Measurements from ENCODE around the gene CST11. TPM values are rescaled to one million over a fixed set of nuclear protein-coding genes. Genes with fewer than 3 reads are reported as not detected.

CST11 gene
- total and polyA plus RNA-seq, 9 of the 15 experiments (the other 6 are each of a cell fraction or from before 2014, with no cell fraction given), result not detected

GRCh38 chr20:23419995-23420901 is 32.4 kb downstream of the CST11 start (continued):
- TF ChIP-seq PBX2 (CRISPR knock-in tag; IDR thresholded peaks at IDR 0.05; ENCODE audit: low read depth), result no peak
- TF ChIP-seq PBX2 (tag; conservative IDR thresholded peaks at IDR 0.05; ENCODE audit: low read depth), result peak; percentile 45
- peak; percentile 60; the same call in 1 of the 2 replicates for TF ChIP-seq MAFF (IDR thresholded peaks at IDR 0.05; ENCODE audit: low read length)
- TF ChIP-seq ZNF175 (CRISPR knock-in tag; IDR thresholded peaks at IDR 0.05; ENCODE audit: low read depth), result no peak
- no peak for TF ChIP-seq SMAD2 (IDR thresholded peaks at IDR 0.05; ENCODE audit: low read depth, low read length)
- no peak for TF ChIP-seq RCOR1 (IDR thresholded peaks at IDR 0.05; ENCODE audit: borderline replicate concordance in 1 of 2, low read depth in 2 of 2, low read length in 2 of 2)
- no peak for TF ChIP-seq RBM39 (optimal IDR thresholded peaks at IDR 0.05; ENCODE audit: low read depth, low read length)
- TF ChIP-seq, protein P1, sequence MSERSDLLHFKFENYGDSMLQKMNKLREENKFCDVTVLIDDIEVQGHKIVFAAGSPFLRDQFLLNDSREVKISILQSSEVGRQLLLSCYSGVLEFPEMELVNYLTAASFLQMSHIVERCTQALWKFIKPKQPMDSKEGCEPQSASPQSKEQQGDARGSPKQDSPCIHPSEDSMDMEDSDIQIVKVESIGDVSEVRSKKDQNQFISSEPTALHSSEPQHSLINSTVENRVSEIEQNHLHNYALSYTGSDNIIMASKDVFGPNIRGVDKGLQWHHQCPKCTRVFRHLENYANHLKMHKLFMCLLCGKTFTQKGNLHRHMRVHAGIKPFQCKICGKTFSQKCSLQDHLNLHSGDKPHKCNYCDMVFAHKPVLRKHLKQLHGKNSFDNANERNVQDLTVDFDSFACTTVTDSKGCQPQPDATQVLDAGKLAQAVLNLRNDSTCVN (CRISPR knock-in tag; IDR thresholded peaks at IDR 0.05), result no peak
- no peak for TF ChIP-seq ZSCAN32 (CRISPR knock-in tag; IDR thresholded peaks at IDR 0.05)
- TF ChIP-seq ZNF699 (CRISPR knock-in tag; IDR thresholded peaks at IDR 0.05; ENCODE audit: insufficient replicate concordance), result no peak
- no peak for TF ChIP-seq ESRRA (IDR thresholded peaks at IDR 0.05; ENCODE audit: borderline replicate concordance, low read depth)
- TF ChIP-seq ZNF592 (IDR thresholded peaks at IDR 0.05), result no peak
- peak; percentile 73; the same call in 1 of the 2 replicates for TF ChIP-seq ZBTB7A (IDR thresholded peaks at IDR 0.05; ENCODE audit: borderline replicate concordance, control insufficient read depth, low read depth, low read length)
- TF ChIP-seq, protein P2, sequence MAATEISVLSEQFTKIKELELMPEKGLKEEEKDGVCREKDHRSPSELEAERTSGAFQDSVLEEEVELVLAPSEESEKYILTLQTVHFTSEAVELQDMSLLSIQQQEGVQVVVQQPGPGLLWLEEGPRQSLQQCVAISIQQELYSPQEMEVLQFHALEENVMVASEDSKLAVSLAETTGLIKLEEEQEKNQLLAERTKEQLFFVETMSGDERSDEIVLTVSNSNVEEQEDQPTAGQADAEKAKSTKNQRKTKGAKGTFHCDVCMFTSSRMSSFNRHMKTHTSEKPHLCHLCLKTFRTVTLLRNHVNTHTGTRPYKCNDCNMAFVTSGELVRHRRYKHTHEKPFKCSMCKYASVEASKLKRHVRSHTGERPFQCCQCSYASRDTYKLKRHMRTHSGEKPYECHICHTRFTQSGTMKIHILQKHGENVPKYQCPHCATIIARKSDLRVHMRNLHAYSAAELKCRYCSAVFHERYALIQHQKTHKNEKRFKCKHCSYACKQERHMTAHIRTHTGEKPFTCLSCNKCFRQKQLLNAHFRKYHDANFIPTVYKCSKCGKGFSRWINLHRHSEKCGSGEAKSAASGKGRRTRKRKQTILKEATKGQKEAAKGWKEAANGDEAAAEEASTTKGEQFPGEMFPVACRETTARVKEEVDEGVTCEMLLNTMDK (IDR thresholded peaks at IDR 0.05; ENCODE audit: borderline replicate concordance, insufficient read depth, low read depth, low read length, poor library complexity, severe bottlenecking), result no peak
